GM21717 (cell line): Measurements from ENCODE around the gene KRT78.

Experiments
- ATAC-seq: cut with Tn5 transposase; IDR thresholded peaks from one replicate; pipeline ENCODE4 v1.9.1; 2021; ENCODE audit warnings: mild to moderate bottlenecking, moderate library complexity; ENCODE audit not compliant: unreplicated experiment

The KRT78 gene

GRCh38 chr12:52838609-52839435, 10.0 kb downstream of the KRT78 start:
- ATAC-seq, result no peak

- no peak for ATAC-seq
Measured at GRCh38 chr12:52837781-52838608, 10.8 kb downstream of the KRT78 start.

- no peak for ATAC-seq
Measured at GRCh38 chr12:52837413-52837741, 11.4 kb downstream of the KRT78 start.

- ATAC-seq, result no peak
Measured at GRCh38 chr12:52836491-52837412, 12.0 kb downstream of the KRT78 start.

GRCh38 chr12:52836042-52836466, 12.7 kb downstream of the KRT78 start:
- no peak for ATAC-seq

GRCh38 chr12:52835271-52836041, 13.3 kb downstream of the KRT78 start:
- ATAC-seq, result no peak

- no peak for ATAC-seq
Measured at GRCh38 chr12:52834727-52835001, 14.1 kb downstream of the KRT78 start.

- ATAC-seq, result no peak
Measured at GRCh38 chr12:52833922-52834726, 14.7 kb downstream of the KRT78 start, which contains the start of gene KRT79. TSS of gene KRT79 (minus strand) at chr12:52834311. CDS start at chr12:52834260, 51 bp downstream.

- no peak for ATAC-seq
Measured at GRCh38 chr12:52832985-52833905, 15.5 kb downstream of the KRT78 start.

- ATAC-seq, result no peak
Measured at GRCh38 chr12:52832451-52832850, 16.3 kb downstream of the KRT78 start.

- no peak for ATAC-seq
Measured at GRCh38 chr12:52831251-52831650, 17.5 kb downstream of the KRT78 start.

- ATAC-seq, result no peak
Measured at GRCh38 chr12:52829986-52830770, 18.6 kb downstream of the KRT78 start.

GRCh38 chr12:52828591-52829021, 20.2 kb downstream of the KRT78 start:
- ATAC-seq, result no peak

GRCh38 chr12:52828156-52828555, 20.6 kb downstream of the KRT78 start:
- no peak for ATAC-seq

- ATAC-seq, result no peak
Measured at GRCh38 chr12:52827499-52828090, 21.2 kb downstream of the KRT78 start.

GRCh38 chr12:52826611-52827498, 21.9 kb downstream of the KRT78 start:
- ATAC-seq, result no peak
